ENCODE results near the gene CABCOCO1.

DNA sequence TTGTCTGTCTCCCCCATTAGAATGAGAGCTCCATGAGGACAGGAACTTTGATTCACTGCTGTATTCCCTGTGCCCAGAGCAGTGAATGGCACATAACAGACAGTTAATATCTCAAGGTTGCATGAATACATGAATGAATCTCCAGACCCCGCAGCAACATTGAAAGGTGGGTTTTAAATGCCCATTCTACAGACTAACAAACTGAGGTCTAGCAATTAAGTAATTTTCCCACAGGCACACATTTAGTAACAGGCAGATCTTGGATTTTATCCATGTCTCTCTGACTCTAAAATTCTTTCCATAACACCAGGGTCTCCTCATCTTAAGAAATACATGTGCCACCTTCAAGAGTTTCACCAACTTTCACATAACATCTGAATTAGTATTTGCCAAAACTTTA lies 134.1 kb downstream of the CABCOCO1 start:
- TF ChIP-seq, protein P1, sequence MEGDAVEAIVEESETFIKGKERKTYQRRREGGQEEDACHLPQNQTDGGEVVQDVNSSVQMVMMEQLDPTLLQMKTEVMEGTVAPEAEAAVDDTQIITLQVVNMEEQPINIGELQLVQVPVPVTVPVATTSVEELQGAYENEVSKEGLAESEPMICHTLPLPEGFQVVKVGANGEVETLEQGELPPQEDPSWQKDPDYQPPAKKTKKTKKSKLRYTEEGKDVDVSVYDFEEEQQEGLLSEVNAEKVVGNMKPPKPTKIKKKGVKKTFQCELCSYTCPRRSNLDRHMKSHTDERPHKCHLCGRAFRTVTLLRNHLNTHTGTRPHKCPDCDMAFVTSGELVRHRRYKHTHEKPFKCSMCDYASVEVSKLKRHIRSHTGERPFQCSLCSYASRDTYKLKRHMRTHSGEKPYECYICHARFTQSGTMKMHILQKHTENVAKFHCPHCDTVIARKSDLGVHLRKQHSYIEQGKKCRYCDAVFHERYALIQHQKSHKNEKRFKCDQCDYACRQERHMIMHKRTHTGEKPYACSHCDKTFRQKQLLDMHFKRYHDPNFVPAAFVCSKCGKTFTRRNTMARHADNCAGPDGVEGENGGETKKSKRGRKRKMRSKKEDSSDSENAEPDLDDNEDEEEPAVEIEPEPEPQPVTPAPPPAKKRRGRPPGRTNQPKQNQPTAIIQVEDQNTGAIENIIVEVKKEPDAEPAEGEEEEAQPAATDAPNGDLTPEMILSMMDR (IDR thresholded peaks at IDR 0.05): no peak
- no peak for TF ChIP-seq POLR2A (IDR thresholded peaks at IDR 0.05)

Data from heart left ventricle (tissue), 13 donors.